HG02973 (cell line): ENCODE data around the gene MAP3K5.
"Not testable (repeated sequence)": the region's sequence is repeated elsewhere in the genome, so short reads cannot be mapped to it uniquely, and the experiment has no call there.

Source experiments
- ATAC-seq: cut with Tn5 transposase; IDR thresholded peaks from one replicate; pipeline ENCODE4 v1.9.1; 2021; ENCODE audit warnings: moderate library complexity; ENCODE audit not compliant: unreplicated experiment

MAP3K5 gene

DNA sequence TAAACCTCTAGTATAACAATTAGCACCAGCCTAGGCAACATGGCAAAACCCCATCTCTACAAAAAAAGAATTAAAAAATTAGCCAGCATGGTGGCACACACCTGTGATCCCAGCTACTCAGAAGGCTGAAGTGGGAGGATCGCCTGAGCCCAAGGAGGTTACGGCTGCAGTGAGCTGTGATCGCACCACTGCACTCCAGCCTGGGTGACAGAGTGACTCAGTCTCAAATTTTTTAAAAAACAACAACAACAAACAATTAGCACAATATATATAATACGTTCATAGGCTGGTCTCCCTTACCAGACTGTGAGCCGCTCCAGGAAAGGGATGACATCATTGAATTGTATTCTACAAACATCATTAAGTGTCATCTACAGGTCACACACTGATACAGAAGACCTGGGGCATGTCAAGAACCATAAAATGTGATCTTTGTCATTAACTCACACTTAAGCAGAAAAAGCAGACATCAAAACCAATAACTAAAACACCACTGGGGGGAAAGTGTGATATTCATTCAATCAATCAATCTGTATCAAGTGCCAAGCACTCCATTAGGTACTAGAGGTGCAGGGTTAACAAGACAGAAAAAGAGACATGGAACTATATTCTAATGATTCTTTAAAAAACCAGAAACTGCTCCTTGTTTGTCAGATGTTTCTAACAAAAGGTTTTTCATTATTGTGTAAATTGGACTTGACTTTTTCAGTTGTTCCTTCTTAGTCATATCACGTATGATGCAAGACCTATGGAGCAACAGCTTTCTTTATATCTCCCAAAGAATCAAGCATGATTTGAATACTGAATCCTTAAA is 17.8 kb downstream of the MAP3K5 start:
- ATAC-seq = no peak

DNA sequence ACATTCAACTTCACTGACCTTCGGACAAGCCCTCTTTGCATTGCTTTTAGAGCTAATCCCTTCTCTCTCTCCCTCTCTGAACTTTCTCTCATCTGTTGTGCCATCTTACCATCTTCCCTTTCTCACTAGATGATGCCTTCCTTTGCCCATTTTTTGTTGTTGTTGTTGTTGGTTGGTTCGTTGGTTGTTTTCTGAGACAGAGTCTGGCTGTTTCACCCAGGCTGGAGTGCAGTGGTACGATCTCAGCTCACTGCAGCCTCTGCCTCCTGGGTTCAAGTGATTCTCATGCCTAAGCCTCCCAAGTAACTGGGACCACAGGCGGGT is 18.8 kb downstream of the MAP3K5 start:
- no peak for ATAC-seq

DNA sequence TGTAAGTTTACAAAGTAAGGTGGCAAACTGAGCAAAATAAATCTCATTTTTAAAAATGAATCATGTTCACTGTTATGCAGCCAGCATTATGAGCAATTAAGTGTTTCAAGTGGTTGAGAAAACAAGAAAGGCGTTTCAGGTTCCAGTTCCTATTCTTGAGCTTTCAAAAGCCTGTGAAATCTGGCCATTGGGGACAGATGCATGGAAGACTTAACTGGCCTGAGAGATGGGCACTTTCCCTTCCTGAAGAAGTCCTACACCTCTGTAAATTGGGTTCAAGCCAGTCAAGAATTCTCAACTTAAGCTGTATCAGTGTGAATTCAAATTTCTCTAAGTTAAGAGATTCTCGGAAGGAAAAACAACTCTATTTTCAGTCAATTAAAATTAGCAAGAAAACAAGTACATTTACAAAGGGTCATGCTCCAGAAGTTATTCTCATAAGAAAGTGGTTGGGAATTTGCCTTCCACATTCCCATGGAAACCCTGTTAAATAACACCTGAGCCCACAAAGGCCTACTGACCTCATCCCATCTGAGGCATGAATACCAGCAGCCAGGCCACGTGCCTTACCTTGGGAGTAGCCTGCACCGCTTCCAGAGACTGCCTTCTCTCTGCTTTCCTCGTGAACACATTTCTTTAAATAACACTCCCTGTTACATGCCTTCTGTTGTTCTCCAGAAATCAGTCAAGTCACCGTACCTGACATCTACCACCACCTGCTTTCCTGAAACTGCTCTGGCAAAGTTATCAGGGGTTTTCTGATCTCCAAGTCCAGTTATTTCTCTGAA is 19.4 kb downstream of the MAP3K5 start:
- ATAC-seq = peak; percentile 54

DNA sequence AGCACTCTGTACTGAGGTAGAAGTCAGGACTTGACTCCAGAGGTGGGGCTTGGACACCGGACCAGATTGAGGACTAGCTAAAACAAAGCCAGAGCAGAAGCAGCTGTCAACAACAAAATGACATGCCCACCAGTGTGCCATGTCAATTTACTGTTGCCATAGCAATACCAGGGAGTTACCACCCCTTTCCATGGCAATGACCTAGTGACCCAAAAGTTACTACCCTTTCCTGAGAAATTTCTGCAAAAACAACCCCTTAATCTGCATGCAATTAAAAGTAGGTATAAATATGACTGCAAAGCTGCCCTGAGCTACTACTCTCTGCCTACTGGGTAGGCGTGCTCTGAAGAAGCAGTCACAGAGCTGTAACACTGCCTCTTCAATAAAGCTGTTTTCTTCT is 21.0 kb downstream of the MAP3K5 start:
- no peak for ATAC-seq

DNA sequence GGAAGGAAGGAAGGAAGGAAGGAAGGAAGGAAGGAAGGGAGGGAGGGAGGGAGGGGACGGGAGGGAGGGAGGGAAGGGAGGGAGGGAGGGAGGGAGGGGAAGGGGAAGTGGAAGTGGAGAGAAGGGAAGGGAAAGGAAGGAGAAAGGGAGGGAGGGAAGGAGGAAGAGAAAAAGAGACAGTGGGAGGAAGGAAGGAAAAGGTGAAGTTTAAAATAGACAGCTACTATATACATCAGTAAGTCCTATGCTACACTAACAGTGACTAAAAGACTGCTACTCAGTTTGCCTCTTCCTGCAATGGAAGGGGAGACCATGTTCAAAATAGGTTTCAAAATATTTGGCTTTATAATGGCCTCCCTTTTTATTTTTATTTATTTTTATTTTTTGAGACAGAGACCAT is 22.5 kb downstream of the MAP3K5 start:
- no peak for ATAC-seq

DNA sequence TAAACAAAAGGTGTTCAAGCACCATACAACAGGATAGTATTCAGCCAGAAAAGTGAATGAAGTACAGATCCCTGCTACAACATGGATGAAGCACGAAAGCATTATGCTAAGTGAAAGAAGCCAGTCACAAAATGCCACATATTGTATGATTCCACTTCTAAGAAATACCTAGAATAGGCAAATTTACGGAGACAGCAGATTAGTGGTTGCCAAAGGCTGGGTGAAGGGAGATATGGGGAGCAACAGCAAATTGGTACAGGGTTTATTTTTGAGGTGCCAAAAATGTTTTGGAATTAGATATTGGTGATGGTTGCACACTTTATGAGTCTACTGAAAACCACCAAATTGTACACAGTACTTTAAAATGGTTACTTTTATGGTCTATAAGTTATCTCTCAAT is 23.2 kb downstream of the MAP3K5 start:
- ATAC-seq = no peak

DNA sequence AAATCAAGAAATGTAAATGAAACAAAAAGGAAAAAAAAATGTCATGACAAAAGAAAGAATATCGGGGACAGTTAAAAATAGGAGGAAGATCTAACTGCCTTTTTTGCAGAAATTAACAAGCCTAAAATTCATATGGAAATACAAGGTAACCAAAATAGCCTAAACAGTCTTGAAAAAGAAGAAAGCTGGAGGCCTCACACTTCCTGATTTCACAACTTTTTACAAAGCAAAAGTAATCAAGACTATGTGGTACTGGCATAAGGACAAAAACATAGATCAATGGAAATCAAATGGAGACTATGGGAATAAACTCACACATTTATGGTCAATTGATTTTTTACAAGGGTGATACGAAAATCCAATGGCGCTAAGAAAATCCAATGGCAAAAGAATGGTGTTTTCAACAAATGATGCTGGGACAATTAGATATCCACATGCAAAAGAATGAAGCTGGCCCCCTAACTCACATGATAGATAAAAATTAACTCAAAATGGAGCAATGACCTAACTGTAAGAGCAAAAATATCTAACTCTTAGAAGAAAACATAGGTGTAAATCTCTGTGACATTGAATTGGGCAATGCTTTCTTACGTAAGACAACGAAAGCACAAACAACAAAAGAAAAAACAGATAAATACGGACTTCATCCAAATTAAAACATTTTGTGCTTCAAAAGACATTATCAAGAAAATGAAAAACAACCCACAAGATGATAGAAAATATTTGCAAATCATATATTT is 24.5 kb downstream of the MAP3K5 start:
- no peak for ATAC-seq

DNA sequence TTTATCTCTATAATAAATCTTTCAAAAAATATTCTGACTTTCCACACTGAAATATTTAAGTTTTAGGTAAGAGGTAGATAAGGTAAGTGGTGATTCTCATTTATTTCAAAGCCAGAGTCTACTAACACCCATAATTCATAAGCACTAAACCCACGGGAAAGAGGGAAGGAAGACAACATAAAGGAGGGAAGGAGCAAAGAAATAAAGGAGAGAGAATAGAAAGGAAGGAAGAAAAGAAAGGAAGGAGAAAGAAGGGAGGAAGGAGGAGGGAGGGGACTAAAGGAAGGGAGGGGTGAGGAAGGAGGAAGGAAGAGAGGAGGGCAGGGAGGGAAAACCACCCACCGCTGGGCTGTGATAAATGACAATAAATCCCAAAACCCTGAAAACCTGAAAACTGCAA is 25.2 kb downstream of the MAP3K5 start:
- no peak for ATAC-seq

DNA sequence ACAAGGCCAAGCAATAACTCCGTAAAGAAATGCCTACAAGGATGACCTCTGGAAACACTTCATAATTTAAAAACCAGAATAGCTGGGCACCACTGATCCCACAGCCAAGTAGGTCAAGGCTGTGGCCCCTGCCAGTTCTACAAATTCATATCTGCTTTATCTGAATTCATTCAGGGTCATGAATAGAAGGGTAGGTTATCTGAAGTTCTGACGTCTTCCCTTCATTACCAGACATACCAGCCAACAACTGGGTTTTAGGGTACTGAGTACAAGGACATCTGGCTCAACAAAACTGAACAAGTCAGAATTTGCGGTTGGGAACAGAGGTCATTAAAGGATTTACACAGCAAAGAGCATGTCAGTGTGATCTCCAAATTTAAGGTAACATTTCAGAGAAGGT is 26.0 kb downstream of the MAP3K5 start:
- no peak for ATAC-seq

DNA sequence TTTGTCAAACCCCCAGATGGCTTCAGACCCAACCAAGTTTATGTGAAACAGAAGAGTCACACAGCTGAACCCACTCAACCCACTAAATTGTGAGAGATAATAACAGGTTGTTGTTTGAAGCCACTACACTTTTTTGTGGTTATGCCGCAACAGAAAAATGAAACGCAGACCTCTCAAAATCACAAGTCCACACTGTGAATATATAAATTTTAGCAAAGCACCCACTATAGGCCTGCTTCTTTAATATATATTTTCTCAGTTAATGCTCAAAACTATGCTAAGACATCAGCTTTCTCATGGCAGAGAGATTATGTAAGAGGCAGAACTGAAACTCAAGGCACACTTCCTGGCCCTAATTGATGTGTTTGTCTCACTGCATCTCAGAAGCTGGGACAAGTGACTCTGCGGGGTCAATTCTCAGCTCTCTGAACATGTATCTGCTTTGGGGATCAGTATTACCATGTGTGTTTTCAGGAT is 27.7 kb downstream of the MAP3K5 start:
- peak; percentile 45 for ATAC-seq

DNA sequence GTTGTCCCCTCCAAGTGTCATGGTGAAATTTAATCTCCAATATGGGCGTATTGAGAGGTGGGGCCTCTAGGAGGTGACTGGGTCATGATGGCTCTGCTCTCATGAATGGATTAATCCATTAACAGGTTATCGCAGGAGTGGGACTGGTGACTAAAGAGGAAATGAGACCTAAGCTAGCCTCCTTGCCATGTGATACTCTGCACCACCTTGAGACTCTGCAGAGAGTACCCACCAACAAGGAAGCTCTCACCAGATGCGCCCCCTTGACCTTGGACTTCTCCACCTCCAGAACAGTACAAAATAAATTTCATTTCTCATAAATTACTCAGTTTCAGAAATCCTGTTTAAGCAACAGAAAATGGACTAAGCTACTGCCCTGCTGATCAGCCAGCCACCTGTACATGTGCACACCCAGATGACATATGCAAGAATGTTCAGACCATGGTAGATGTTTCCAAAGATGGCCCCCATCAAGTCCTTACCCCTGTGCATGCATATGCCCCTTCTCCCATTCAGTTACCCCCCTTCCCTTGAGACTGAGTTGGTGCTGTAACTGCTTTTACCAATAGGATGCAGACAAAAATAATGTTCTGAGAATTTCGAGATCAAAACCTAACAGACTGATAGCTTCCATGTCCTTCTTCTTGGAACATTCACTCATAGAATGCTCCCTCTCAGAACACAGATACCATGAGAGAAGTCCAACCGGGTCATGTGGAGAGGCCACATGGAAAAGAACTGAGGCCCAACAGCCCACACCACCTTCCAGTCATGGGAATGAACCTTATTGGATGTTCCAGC is 28.4 kb downstream of the MAP3K5 start:
- ATAC-seq = no peak

DNA sequence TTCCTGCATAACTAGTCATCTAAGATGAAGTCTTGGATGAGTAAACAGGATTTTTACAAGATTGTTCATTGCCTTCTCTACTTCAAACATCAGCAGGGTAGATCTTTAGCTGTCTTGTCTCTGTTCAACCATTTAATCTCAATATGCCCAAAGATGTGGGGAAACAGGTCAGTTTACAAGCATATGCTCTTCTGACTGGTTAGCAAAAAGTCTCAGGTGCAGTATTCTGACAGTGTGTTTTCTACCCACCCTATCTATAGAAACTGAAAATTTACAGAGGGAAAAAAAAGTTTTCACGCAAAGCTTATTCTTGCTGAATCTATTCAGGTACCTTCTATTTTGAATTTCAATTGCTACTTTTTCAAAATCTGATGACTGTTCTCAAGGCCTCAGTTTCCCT is 29.0 kb downstream of the MAP3K5 start:
- peak; percentile 27 for ATAC-seq

DNA sequence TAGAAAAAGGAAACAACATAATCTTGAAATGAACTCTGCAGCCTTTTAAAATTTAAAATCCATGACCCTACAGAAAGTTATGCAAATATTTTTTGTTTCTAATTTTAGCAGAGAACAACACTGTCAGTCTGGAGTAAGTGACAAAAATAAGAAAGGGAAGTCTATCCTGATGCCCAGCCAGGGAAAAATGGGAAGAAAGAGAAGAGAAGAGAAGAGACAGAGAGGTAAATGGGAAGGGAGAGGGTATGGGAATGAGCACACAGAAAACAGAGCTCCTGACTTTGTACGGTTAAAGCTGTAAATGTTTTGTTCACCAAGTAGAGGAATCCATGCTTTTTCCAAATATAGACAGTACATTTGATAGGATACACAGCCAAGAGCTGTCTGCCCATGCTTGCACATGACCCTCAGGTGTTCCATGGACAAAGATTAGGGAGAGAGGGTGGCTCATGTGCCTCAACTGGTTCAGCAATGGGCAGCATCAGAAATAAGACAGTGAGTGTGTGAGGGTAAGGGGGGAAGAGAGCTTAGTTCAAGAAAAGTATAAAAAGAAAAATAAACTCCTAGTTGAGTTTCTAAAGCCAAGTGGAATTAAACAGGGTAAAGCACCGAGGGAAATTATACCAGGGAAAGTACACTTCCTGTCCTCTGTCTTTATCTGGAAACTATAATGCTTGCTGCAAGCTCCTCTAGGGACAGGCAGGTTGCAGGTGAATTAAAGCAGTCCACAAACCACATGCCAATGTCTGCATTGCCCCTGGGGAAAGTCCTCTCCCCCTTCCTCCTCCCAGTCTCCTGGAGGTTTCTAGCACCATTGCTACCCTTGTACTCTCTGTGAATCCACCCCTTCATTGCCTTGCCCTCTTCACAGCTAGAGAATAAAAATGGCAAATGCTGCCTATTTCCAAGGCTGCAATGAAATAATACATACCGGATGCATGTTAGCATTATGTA is 30.0 kb downstream of the MAP3K5 start:
- ATAC-seq = no peak

DNA sequence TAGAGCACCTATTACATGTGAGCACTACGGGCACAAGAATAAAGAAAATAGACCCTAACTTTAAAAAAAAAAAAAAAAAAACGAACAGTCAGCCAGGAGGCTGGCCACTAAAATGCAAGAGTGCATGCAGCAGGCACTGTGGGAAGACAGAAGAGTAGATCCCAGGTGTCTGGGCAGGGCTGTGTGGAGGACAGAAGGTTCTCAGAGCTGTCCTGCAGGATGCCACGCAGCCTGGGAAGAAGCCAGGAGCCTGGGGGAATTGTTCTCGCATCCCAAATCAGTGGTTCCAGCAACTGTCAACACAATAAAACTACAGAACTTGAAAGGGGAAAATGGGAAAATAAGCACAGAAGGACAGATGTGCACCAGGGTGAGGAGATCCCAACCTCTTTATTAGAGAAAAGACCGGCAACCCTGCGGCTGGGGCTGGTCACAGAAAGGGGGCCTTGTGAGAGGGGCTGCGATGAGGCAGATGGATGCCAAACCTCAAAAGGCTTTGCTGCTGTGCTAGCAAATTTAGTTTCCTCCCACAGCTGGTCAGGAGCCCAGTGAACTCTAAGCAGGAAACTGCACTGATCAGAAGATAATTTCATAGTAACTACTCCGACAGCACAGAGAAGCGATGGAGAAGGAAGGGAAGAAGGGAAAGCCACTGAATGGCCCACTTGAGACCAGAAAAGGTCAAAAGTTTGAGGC is 30.9 kb downstream of the MAP3K5 start:
- no peak for ATAC-seq

DNA sequence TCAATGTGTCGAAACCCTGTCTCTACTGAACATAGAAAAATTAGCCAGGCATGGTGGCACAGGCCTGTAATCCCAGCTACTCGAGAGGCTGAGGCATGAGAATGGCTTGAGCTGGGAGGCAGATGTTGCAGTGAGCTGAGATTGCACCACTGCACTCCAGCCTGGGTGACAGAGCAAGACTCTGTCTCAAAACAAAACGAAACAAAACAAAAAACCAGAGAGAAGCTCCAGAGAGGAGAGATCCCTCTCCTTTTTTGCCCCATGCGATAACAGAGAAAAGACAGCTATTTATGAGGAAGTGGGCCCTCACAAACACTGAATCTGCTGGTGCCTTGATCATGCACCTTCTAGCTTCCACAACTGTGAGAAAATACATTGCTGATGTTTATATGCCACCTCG is 31.5 kb downstream of the MAP3K5 start:
- not testable (repeated sequence) for ATAC-seq

DNA sequence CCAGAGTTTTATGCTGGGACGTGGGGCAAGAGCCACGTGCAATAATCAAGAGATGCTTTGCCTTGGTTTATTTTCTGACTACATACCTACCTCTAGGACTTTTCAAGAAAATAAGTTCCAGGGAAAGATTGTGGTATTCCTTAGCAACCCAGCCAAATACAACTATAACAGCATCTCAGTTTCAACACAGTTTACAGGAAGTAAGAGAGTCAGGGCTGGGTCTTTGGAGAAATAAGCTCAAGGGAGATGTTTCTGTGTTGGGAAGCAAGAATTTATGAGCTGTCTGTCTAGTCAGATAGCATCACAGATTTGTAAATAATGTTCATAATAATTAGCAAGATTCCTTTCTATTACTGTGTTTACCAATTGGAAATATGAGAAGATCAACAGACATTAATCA is 35.1 kb downstream of the MAP3K5 start:
- ATAC-seq = no peak

DNA sequence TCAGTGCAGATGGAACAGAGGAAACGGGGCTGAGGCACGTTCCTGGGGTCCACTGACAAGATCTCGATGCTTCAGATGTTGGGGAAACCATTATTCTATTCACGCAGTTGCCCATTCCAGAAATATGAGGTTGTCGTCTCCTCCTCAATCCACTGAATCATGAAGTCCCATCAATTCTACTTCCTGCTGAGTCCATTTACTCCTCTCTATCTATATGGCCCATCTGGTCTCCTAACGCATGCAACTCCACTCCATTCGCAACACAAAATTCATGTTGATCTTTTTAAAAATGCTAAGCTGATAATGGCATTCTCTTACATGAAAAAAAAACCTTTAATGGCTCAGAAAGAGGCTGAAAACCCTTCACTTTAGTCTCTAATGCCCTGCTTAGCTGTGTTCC is 37.5 kb downstream of the MAP3K5 start:
- no peak for ATAC-seq

DNA sequence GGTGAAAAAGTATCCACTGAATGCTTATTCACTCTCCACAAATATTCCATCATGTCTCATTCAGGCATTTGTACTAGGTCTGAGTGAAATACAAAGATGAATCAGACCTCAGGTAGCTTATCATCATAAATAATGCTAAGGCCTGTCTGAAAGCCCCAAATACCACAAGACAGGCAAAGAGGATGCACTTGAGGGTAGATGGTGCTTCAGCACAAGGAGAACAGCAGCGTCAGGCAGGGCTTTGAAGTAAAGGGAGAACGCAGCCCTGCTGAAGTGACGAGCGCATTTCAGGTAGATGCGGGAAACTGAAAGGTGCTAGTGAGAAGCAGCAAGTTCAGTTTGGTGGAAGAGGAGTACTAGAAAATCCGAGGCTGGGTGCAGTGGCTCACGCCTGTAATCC is 38.7 kb downstream of the MAP3K5 start:
- no peak for ATAC-seq

DNA sequence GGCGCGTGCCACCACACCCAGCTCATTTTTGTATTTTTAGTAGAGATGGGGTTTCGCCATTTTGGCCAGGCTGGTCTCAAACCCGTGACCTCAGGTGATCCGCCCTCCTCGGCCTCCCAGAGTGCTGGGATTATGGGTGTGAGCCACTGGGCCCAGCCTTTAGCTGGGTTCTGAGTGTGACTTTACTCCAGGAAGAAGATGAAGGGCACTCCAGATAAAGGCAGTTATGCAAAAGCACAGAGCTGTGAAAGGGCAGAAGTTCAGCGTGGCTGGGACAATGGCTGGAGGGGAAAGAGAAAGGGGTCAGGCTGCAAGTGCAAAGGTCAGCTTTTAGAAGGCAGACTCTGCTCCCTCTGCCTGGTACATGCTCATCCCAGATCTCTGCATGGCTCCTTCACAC is 39.7 kb downstream of the MAP3K5 start:
- ATAC-seq = no peak
